MG63 (cell line): Measurements from ENCODE around the gene TBC1D3E. TPM values are rescaled to one million over a fixed set of nuclear protein-coding genes. Genes with fewer than 3 reads are reported as not detected.
"Not testable (repeated sequence)": the region's sequence is repeated elsewhere in the genome, so short reads cannot be mapped to it uniquely, and the experiment has no call there.

Experiments
- DNase-seq: peaks from one replicate; pipeline ENCODE4 v3.0.0-alpha.2; 2020
- H3K27me3 ChIP-seq: fragments of 250-450 bp; sonication (Bioruptor Pico); 2 replicates; pipeline ENCODE4 v1.5.1; 2020; ENCODE audit warnings: mild to moderate bottlenecking, moderate library complexity
- H3K36me3 ChIP-seq: fragments of 250-450 bp; sonication (Bioruptor Pico); 2 replicates; pipeline ENCODE4 v1.5.1; 2020; ENCODE audit warnings: mild to moderate bottlenecking, moderate library complexity
- H3K4me3 ChIP-seq: fragments of 250-450 bp; sonication (Bioruptor Pico); 2 replicates; pipeline ENCODE4 v1.5.1; 2020; ENCODE audit warnings: mild to moderate bottlenecking, moderate library complexity
- H3K9me3 ChIP-seq: fragments of 250-450 bp; sonication (Bioruptor Pico); 2 replicates; pipeline ENCODE4 v1.5.1; 2020; ENCODE audit warnings: mild to moderate bottlenecking, moderate library complexity
- total RNA-seq: library from RNA; depleted of rRNA; stranded (reverse); fragments of >200 nt; shearing (Covaris generic); gene quantifications from 2 replicates; pipeline ENCODE4 v1.2.3, GENCODE V29; 2014; ENCODE audit warnings: low replicate concordance; rRNA removed

The TBC1D3E gene
- not detected in 2 replicates for total RNA-seq

DNA sequence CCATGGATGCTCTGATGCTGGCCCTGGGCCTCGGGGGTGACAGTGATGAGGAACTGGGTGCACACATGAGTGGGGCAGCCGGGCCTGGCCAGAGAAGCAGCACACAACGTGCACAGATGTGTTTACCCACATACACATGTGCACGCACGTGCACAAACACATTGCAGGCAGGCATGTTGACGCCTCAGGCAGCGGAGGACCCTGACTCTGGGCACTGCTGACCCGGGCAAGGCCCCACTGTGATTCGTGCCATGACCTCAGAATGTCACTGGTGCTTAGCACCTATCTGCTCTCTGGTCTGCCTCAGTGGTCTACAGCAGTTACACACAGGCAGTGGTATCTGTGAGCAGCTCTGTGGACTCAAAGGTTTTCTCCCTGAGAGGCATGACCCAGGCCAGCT lies at the start of gene TBC1D3E:
Gene TBC1D3E (plus strand): TSS at position 301 of the 400 bp plus-strand sequence. CDS start 1,545 bp downstream, outside the sequence.
- not testable (repeated sequence) for H3K27me3 ChIP-seq, DNase-seq, H3K9me3 ChIP-seq, H3K36me3 ChIP-seq, H3K4me3 ChIP-seq

DNA sequence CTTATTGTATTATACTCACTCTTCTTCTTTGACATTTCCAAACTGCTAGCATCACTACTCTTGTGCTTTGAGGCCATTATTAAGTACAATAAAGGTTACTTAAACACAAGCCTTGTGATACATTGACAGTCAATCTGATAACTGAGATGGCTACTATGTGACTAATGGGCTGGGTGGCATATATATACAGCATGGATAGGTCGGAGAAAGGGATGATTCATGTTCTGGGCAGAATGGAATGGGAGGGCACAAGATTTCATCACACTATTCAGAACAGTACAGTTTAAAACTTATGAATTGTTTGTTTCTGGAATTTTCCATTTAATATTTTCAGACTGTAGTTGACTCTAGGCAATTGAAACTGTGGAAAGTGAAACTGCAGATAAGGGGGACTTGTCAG lies 40.4 kb upstream of the TBC1D3E start:
- not testable (repeated sequence) for DNase-seq, H3K27me3 ChIP-seq, H3K9me3 ChIP-seq, H3K4me3 ChIP-seq, H3K36me3 ChIP-seq

DNA sequence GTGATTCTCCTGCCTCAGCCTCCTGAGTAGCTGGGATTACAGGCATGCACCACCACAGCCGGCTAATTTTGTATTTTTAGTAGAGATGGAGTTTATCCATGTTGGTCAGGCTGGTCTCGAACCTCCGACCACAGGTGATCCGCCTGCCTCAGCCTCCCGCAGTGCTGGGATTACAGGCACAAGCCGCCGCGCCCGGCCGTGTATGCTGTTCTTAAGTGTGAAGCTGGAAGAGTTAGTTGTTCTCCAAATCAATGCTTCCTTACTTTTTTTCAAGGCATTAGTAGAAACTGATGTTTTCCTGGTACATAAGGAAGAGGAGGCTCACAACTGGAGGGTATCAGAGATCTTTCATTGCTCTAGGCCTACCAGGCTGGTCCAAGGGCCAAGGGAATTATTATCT lies 39.6 kb upstream of the TBC1D3E start:
- not testable (repeated sequence) for H3K4me3 ChIP-seq, DNase-seq, H3K27me3 ChIP-seq, H3K9me3 ChIP-seq, H3K36me3 ChIP-seq

DNA sequence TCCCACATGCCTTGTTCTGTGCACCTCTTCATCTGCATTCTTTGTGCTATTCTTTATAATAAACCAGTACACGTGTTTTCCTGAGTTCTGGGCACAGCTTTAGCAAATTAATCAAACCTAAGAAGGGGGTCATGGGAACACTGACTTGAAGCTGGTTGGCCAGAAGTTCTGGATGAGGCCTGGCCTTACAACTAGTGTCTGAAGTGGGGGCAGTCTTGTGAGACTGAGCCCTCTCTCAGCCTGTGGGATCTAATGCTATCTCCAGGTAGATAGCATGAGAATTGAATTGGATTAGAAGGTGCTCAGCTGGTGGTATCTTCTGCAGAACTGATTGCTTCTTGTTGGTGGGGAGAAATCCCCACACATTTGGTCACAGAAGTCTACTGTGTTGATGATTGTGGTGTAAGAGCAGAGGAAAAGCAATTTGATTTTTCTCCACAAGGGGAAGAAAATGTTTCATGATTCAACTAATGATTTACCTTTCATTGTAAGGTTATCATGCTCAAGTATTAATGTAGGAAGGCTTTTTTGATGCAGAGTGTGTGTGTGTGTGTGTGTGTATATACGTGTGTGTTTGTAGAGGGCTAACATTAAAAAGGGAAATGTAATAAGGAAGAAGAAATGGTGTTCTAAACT lies 33.6 kb upstream of the TBC1D3E start:
- not testable (repeated sequence) for H3K4me3 ChIP-seq, H3K27me3 ChIP-seq, H3K36me3 ChIP-seq, H3K9me3 ChIP-seq, DNase-seq

DNA sequence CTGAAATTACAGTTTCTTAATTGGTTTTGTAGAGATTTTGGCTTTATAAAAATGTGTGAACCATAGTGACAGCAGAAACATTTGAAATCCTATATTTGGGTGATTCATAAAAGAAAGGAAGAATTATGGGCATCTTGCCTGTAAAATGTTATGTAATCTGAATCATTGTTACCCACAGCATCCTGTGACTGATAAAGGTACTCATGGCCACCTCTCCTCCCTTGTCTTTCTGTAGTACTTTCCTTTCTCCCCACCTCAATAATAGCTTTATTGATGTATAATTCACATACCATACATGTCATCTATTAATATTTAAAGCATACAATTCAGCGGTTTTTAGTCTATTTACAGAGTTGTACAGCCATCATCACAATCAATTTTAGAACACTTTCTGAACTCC lies 28.5 kb upstream of the TBC1D3E start:
- H3K36me3 ChIP-seq, DNase-seq, H3K4me3 ChIP-seq, H3K27me3 ChIP-seq, H3K9me3 ChIP-seq: not testable (repeated sequence)

DNA sequence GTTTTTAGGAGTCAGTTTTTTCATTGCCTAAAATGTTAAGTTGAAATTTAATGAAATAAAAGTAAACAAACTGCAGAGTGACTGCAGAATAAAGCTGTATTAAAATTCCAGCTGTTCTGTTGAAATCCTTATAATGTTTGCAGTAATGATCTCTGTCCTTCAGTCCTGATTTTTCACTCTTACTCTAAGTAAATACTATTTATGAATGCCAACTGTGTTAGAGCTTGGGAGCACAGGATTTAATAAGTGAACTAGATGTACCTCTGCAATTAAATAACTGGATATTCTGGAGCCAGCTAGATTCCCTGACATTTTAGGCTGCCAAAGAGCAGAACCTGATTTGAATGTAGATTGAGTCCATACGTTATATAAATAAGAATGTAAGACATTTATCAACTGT lies 7.9 kb upstream of the TBC1D3E start:
- not testable (repeated sequence) for H3K27me3 ChIP-seq, H3K4me3 ChIP-seq, DNase-seq, H3K9me3 ChIP-seq, H3K36me3 ChIP-seq

DNA sequence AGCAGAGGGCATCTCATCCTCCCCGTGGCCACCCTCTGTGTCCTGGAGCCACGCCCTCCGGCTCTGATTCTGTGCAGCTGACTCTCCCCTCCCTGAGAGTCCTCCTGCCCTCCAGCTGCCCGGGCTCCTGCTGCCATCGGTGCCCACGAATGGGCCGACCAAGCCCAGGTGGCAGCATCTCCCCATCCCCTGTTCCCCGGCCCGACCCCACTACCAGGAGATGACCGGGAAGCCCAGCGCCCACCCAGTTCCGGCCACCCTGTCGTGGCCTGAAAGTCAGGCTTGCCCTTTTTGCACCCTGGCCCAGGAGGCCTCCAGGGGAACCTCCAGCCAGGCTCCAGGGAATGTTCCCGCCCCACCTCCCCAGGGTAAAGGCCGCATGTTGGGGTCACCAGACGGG lies 7.1 kb downstream of the TBC1D3E start:
- not testable (repeated sequence) for H3K9me3 ChIP-seq, H3K36me3 ChIP-seq, DNase-seq, H3K27me3 ChIP-seq, H3K4me3 ChIP-seq

Other genes with a start within 250 kb of the TBC1D3E start
- not detected in 2 replicates for gene TBC1D3K, start 203.5 kb upstream of the TBC1D3E start, total RNA-seq
- 1.9 TPM in 1 of 2 replicates, not detected in the other for gene TBC1D3L, start 138.9 kb upstream of the TBC1D3E start, total RNA-seq
- not detected in 2 replicates for gene TBC1D3D, start 124.0 kb upstream of the TBC1D3E start, total RNA-seq
- gene TBC1D3C, start 59.3 kb upstream of the TBC1D3E start, total RNA-seq, result 0.46 and 2.7 TPM in 2 replicates
- gene TBC1D3, start 64.6 kb downstream of the TBC1D3E start, total RNA-seq, result not detected in 2 replicates
- gene MRPL45, start 169.2 kb downstream of the TBC1D3E start, total RNA-seq, result 82.3 and 87.4 TPM in 2 replicates
- not detected in 2 replicates for gene GPR179, start 216.0 kb downstream of the TBC1D3E start, total RNA-seq
- 13.6 and 17.4 TPM in 2 replicates for gene SOCS7, start 223.9 kb downstream of the TBC1D3E start, total RNA-seq